Right hindlimb (tissue), 1 donor: ENCODE results near the gene KNSTRN.

Experiments
- DNase-seq: peaks from one replicate; pipeline ENCODE4 v3.0.0-alpha.2; 2018

Gene KNSTRN

GRCh38 chr15:40435710-40436089 is 53.2 kb downstream of the KNSTRN start:
- no peak for DNase-seq

- no peak for DNase-seq
These were observed 53.8 kb downstream of the KNSTRN start for GRCh38 chr15:40436116-40436891.

- no peak for DNase-seq
These were observed 54.6 kb downstream of the KNSTRN start for GRCh38 chr15:40436892-40437751.

GRCh38 chr15:40437752-40438687 is 55.5 kb downstream of the KNSTRN start:
- DNase-seq: no peak

GRCh38 chr15:40438712-40439111 is 56.2 kb downstream of the KNSTRN start:
- no peak for DNase-seq

GRCh38 chr15:40439461-40439959 is 57.0 kb downstream of the KNSTRN start:
- no peak for DNase-seq

GRCh38 chr15:40439960-40440742 is 57.6 kb downstream of the KNSTRN start:
- peak; percentile 54 for DNase-seq

DNA sequence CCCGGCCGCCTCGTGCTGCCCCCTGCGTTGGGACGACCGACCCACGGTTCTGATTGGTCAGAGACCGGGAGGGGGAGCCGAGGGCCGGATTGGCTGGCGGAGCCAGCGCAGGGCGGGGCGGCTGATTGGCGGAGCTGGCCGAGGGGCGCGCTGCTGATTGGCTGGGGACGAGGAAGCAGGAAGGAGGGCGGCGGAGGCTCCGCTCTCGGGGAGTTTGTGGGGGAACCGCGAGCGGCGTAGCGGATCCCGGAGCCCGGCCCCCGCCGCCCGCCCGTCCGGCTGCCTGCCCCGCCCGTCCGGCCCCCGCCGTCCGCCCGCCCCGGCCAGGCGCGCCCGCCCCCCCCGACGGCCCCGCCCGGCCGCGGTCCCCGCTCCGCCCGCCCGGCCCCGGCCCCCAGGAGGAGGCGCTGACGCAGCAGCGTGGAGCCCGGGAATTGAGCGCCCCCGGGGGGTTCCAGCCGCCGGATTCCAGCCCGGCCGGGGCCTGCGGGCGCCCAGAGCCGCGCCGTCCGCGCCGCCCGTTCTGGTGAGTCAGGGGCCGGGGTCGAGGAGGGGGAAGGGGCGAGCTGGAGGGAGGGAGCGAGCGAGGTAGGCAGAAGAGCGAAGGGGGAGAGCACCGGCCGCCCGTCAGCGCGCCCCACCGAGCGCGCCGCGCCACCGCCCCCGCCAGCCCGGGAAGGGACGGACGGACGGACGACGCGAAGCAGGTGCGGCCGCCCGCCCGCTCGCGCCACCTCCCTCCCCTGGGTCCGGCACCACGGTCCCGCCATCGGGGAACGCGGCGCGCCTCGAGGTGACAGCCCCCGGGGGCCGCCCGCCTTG is 58.4 kb downstream of the KNSTRN start, which contains the start of gene BAHD1:
Gene BAHD1, plus strand, starts transcription at position 211 of the 822 bp plus-strand sequence. CDS start 17,512 bp downstream, outside the sequence.
- DNase-seq: peak; percentile 98

- no peak for DNase-seq
These were observed 59.3 kb downstream of the KNSTRN start for GRCh38 chr15:40441565-40442531.

- no peak for DNase-seq
These were observed 60.7 kb downstream of the KNSTRN start for GRCh38 chr15:40443255-40443654.

DNA sequence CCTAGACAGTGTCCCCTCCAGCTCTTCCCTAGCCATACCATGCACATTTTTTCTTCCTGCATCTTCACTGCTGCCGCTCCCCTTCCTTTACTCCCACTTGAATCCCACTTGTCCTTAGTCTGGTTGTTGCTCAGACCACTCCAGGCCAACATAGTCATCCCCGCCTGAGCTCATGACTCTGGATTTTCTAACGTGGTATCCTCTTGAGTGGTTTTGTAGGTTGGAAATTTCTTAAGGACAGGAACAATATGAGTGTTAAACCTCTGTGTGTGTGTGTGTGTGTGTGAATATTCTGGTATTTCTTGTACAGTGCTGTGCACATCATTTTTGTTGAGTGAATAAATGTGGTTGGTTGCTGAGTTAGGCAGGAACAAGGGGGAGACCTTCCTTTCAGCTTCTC is 61.3 kb downstream of the KNSTRN start:
- DNase-seq: no peak
